GM20000 (cell line): ENCODE data around the gene EPHA10.
"Not testable (repeated sequence)": the region's sequence is repeated elsewhere in the genome, so short reads cannot be mapped to it uniquely, and the experiment has no call there.

Experiments used
- DNase-seq: peaks from one replicate; pipeline ENCODE4 v3.0.0; 2012; ENCODE audit warnings: low spot score
- TF ChIP-seq, protein P1 (sequence below): IDR thresholded peaks from 2 replicates; pipeline ENCODE4 v1.5.1; 2012; ENCODE audit warnings: mild to moderate bottlenecking, control low read depth; ENCODE audit errors: extremely low read depth, missing control alignments

Gene EPHA10

DNA sequence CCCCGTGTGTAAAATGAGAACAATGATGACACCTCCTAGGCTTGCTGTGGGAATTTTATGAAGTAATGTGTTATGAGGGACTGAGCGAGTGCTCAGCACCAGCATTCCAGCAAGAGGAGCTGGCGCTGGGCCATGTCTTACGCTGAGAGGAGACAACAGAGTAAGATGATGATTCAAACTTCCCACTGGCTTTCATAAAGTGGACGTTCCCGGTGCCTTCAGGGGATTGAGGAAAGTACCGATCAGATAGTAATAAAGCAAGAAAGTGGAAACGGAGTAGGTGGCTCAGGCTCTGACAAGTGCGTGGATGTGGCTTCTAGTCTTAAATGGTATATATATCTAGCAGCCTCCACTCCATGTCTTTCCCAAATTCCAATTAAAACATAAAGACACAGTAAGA lies 23.8 kb downstream of the EPHA10 start:
- DNase-seq: no peak
- TF ChIP-seq, protein P1, sequence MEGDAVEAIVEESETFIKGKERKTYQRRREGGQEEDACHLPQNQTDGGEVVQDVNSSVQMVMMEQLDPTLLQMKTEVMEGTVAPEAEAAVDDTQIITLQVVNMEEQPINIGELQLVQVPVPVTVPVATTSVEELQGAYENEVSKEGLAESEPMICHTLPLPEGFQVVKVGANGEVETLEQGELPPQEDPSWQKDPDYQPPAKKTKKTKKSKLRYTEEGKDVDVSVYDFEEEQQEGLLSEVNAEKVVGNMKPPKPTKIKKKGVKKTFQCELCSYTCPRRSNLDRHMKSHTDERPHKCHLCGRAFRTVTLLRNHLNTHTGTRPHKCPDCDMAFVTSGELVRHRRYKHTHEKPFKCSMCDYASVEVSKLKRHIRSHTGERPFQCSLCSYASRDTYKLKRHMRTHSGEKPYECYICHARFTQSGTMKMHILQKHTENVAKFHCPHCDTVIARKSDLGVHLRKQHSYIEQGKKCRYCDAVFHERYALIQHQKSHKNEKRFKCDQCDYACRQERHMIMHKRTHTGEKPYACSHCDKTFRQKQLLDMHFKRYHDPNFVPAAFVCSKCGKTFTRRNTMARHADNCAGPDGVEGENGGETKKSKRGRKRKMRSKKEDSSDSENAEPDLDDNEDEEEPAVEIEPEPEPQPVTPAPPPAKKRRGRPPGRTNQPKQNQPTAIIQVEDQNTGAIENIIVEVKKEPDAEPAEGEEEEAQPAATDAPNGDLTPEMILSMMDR: no peak

DNA sequence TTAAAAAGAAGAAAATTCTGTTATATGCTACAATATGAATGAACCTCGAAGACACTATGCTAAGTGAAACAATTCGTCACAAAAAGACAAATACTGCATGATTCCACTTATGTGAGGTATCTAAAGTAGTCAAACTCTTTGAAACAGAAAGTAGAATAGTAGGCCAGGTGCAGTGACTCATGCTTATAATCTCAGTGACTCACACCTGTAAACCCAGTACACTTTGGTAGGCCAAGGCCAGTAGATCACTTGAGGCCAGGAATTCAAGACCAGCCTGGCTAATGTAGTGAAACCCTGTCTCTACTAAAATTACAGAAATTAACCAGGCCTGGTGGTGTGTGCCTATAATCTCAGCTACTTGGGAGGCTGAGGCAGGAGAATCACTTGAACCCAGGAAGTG lies 25.7 kb downstream of the EPHA10 start:
- TF ChIP-seq, protein P1: no peak
- no peak for DNase-seq

DNA sequence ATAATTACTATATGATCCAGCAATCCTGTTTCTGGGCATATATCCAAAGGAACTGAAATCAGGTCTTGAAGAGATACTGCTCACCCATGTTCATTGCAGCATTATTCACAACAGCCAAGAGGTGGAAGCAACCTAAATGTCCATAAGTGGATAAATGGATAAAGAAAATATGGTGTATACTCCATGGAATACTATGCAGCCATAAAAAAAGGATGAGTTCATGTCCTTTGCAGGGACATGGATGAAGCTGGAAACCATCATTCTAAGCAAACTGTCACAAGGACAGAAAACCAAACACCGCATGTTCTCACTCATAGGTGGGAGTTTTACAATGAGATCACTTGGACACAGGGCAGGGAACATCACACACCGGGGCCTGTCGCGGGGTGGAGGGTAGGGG lies 26.3 kb downstream of the EPHA10 start:
- not testable (repeated sequence) for DNase-seq

DNA sequence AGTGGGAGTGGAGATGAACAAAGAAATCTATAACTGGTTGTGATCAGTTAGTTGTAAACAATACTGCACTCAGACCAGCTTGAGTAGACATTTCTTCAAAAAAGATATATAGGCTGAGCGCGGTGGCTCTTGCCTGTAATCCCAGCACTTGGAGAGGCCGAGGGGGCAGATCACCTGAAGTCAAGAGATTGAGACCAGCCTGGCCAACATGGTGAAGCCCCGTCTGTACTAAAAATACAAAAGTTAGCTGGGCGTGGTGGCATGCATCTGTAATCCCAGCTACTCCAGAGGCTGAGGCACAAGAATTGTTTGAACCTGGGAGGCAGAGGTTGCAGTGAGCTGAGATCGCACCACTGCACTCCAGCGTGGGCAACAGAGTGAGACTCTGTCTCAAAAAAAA lies 26.9 kb downstream of the EPHA10 start:
- DNase-seq: not testable (repeated sequence)

DNA sequence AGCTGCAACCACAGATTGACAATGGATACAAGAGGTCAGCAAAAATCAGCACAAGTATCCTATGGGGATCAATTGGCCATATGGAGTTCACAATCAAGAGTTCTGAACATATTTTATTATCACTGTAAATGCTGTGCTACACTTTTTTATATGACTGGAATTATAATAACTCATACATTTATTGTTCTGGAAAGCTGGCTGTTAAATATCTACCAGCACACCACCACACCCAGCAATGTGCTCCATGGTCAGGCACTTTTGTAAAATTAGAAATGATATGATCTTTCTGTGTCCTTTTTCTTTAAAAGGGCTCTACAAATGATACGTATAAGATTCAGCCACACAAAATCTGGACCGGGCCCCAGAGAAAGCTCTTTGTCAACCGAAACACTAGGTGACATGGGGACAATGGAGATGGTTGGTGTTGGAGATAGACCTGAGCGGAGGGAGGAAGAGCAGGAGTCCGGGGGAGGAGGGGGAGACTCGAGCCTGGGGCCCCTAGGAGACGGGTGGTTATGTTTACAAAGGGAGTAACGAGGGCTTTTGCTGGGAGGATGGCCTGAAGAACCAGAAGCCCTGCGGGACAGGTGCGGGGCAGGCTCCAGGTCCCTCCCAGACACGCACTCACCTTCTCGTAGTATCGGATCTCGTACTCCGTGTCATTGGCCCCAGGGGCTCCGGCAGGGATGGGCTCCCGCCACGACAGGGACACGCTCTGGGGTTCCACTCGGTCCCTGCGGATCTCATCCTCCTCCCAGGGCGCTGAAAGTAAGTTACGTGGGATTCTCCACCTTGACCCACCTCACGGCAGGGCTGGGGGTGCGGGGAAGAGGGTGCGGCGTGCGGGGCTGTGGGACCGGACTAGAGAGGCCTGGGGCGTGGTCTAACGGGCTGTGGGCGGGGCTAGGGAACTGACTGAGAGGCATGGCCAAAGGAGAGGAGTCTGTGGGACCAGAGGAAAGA lies 30.0 kb downstream of the EPHA10 start:
- no peak for DNase-seq
- TF ChIP-seq, protein P1: no peak

DNA sequence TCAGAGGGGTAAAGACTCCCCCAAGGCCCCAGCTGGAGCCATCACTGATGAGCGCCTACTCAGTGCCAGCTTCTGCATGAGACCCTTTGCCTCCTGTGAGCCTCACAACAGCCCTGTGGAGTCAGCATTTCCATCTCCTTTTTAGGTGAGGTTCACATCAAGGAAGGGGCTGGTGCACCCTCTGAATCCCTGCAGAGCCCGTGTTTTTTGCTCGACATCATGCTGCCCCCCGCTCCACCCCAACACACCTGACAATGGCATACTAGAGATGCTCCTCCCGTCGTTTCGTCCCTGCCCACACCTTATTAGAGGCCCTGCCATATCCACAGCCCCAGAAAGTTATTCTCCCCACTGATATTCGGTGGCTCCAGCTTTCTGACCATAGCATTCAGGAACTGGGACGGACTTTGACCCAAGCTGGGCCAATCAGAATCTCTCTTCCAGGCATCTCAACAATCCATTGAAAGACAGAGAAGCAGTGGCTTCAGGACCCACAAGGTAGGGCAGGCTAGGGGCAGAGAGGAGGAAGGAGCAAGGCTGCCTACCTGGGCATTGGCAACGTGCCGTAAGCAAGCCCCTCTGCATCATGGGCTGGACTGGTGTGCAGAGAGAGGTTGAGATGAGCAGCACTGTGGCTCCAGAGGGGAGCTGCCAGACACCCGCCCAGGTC lies 32.7 kb downstream of the EPHA10 start:
- no peak for DNase-seq
- TF ChIP-seq, protein P1: no peak

DNA sequence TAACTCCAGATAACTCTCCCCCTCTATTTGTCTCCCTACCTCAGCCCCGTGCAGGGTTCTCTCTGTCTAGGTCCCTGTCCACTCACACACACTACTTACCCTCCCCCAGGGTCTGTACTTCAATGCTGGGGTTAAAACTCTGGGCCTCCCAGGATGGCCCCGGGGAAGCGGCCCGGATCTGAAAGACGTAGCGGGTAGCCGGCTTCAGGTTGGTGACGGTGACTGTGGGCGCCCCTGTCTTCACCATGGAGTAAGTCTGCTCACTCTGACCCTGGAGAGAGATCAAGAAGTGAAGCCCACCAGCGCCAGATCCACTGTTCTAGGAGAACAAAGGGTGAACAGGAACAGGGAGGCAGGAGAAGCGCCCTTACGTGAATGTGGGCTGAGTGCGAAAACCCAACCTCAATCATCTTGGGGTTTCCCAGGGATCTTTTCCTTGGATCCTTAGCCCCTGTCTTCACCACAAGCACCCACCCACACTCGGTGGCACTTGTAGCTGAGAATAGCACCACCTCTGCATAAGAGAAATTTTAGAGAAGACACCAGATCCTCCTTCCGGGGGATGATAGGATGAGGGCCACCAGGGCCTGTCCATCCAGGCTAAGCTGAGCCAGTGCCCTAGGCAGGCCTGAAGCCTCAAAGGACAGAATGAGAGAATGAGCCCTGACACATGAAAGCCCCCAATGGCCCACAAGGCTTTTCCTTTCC lies 33.5 kb downstream of the EPHA10 start:
- no peak for DNase-seq
- TF ChIP-seq, protein P1: no peak

DNA sequence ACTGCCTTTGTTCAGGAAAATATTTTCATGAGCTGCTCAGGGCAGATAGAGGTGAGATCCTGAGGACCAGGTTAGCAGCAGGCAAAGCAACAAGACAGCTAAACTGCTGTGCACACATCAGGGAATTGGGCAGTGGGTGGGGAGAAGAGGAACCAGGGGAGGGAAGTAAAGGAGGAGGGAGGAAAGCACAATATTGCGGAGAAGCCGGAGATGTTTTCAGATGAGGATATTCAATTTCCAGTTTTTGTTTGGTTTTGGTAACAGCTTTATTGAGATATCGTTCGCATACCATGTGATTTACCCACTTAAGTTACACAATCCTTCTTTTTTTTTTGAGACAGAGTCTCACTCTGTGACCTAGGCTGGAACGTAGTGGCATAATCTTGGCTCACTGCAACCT lies 34.5 kb downstream of the EPHA10 start:
- no peak for DNase-seq
- TF ChIP-seq, protein P1: no peak
